Stimulated activated CD4-positive, alpha-beta T cell treated with anti-CD3 and anti-CD28 coated beads, Interleukin-15, amount 100 ng/mL, for 48 hours (primary cell): ENCODE data around the gene TLR1.
"Not testable (repeated sequence)": the region's sequence is repeated elsewhere in the genome, so short reads cannot be mapped to it uniquely, and the experiment has no call there.

Source experiments
- DNase-seq, 2 donors: peaks; one replicate each; pipeline ENCODE4 v3.0.0-alpha.2; 2020; ENCODE audit warnings: low read depth in 2 of 2

TLR1 gene

DNA sequence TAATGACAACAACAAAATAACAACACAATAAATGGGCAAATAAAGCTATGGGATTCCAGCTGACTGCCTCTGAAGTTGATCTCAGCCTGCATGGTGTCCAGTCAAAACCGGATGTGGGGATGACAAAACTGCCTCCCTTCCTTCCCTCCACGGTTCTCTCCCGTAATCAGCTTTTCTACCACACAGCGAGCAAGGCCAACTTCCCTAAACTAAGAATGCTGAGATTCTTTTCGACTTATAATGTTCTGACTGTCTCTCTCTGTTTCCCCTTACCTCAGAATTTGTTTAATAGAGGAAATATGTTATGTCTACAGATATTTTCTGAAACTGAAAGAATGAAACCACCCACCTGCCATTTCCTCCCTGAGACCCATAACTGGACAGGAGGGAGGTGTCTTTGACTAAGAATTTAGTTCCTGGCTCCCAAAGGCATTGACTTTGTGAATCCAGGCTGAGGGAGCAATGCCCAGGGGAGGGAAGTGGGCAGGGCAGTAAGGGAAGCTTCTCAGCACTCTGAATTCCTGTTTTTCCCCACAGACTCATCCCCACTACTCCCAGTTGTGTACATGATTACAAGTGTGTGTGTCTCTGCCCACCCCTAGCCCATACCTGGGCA, 1.0 kb upstream of the TLR1 start:
- DNase-seq: peak in 1 of 2 donors; percentile 3

DNA sequence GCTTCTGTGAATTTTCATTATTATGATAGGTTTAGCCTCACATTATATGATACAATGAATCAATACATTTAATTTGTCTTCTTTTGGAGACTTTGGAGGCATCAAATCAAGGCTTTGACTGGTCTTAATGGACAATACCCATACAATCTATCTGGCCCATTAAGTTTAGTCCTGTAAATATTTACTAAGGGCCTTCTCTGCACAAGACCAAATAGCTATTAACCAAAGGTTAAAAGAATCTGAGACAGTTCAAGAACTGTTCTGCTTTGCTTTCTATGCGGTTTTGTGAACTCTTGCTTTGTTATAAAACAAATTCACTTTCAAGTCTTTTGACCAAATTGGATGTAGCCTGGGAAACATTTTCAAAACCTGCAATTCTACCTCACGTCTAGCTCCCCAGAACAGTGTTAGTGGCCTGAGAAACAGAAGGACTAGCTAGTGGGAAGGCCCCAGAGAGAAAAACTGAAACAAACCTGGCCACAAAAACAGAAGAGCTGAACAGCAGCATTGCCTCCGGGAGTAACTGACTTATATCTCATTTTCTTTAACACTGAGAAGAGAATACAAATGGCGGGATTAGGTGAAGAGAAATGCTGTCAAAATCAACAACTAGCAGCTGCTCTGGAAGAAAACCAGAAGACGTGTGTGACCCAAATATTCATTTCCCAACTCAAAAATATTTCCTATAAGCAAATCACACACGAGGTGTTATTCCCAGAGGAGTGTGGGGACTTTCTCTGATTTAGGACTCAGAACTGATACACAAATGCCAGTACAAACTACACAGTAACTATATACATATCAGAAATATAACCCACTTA, 548 bp downstream of the TLR1 start:
- no peak for DNase-seq

DNA sequence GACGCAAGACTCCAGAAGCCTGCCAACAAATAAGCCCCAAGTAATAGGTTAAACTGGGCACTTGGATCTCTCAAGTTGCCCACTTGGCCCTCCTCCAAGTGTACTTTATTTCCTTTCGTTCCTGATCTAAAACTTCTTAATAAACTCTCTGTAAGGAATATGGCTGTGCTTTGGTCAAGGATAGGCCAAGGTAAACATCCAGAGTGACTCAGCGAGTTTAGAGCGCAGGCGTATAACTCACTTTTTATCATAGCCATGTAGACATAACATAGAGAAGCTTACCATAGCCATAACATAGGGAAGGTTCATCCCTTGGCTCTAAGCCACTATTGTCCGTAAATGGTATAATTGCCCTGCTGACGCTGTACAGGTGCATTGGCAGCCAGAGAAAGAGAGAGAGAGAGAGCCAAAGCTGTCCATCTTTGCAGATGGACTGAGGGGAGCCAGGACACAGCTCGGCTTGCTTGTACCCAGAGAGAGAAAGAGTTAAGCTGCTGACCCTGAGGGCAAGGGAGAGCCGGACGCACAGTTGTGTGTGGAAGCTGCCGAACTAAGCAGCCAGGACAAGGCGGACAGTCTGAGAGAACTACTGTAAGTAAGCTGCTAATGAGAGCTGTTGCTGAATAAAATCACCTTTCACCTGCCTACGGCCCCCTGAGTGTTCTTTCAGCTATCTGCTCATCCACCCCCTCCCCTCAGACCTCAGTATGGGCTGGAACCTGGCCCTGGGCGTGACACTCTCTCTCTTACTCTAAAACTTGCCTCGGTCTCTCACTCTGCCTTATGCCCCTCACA, 1.8 kb downstream of the TLR1 start:
- DNase-seq: no peak

DNA sequence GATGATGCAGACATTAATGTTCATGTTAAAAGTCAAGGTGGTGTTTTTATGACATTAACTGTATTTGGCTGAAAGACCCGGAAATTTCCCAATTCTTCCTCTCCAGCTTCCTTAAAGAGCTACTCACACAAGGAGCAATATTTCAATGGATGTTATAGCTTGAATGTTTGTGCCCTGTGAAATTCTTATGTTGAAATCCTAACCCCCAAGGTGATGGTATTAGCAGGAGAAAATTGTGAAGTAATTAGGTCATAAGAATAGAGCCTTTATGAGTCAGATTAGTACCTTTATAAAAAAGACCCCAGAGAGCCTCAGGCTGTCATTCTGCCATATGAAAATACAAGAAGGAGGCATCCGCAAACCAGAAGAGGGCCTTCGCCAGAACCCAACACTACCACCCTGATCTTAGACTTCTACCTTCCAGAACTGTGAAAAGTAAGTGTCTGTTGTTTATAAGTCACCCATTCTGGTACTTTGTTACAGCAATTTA, 3.6 kb downstream of the TLR1 start:
- no peak for DNase-seq

DNA sequence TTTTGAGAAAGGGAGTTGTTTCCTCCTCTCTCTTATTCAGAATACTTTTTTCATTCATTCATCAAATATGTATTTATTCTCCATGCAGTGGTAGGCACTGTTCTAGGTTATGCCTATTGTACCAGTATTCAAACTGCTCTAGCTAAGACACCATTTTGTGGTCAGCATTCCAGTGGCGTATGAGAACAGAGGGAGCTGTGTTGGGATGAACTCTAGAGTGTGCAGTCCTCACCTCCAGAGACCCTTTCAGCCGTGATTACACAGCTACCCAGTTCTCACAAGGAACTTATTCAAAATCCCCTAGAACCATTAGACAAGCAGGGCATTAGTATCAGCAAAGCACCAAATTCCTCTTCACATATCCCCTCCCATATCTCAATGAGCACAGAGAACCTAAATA, 4.2 kb downstream of the TLR1 start:
- no peak for DNase-seq

DNA sequence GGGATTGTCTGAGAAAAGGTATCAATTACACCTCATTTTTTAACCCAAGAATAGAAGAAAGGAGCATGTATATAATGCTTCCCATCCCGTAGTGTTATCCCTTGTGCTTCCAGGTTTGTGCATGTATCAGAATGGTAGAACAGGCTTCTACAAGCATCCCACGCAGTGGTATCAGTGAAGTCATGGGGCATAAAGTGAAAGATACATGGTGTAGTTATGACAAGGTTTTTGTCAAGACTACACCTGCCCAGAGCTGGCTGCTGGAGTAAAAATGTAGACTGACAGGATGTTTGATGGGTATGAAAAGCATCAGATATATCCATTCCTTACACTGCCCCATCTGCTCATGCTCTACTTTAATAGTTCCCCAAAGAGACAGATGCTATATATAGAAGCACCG, 9.5 kb downstream of the TLR1 start:
- DNase-seq: no peak

DNA sequence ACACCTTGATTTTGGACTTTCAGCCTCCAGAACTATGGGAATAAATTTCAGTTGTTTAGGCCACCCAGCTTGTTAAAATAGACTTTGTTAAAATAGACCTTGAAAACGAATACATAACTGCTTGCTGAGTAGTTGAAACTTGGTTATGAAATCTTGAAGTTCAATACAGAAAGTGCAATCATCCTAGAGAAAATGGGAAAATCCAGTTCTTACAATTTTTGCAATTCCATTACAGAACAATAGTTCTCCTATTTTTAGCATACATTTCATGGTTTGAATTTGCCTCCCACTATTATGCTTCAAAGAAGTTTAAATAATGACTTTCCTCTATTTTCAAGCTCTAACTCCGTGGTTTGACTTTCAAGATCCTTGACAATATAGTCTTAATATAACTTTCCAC, 10.5 kb downstream of the TLR1 start:
- DNase-seq: no peak

DNA sequence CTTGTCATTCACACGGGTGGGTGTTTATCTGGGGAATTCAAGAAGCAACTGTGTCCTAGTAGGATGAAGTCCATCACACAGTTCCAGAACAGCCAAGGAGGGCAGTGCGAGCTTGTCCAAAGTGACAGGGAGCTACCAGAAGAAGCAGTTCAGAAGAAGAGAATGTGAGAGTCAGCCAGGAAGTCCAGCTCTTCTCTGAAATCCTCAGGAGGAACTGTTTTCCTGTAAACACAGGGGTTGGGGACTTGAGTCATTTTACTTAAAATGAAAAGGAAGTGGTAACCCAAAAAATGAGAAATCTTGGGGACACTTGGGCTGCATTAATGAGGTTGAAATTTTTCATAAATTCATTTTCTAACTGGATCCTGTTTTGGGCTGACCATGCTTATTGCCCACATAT, 13.6 kb downstream of the TLR1 start:
- no peak for DNase-seq

DNA sequence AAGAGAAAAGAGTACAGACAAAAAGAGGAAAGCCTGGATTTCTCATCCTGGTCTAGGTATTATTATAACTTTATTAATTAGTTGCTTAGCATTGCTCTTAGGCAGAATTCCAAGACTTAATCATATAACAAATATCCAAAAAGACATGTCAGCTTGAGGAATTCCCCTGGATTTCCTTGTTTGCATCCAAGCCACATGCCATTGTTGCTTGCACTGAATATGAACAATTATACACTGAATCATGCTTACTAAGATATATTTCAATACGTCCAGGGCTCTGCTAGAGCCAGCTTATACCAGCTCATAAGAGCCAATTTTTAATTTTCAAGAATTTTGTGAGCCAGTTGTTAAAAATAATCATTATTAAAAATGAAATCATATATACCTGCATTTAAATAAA, 16.3 kb downstream of the TLR1 start:
- DNase-seq: no peak

DNA sequence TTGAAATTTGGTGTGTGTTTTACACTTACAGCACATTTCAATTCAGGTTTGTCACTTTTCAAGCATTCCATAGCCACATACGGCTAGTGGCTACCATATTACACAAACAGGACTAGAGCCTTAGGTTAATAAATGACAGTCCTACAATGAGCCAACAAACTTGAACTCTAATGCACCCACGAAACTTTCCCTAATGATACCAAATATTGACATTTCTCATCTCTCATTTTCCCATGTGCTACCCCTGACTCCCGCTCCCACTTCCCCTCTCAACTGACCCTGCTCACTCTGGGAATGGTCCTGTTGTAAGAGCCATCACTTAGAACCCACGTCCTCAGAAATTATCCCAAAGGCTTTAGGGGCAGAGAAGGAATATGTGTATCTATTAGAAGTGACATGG, 16.9 kb downstream of the TLR1 start:
- DNase-seq: no peak

DNA sequence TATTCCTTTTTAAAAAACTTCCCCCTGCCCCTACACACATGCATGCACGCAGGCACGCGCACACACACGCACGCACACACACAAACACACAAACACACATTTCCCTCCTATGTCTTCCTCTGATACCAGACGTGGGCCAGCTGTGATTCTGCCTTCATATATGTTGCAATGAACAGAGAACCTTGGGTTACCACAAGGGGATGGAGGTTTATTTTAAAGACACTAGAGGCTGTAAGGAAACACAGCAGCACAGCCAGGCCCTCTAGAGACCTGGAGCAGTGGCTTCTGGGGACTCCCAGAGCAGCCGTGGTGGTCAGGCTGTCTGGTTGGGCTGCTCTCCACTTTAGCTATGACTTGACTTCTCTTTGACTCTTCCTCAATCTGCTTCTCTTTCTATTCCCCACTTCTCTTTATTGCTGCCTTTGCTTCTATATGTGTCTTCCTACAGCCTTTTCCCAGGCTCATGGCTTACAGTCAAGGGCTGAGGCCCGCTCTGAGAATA, 18.6 kb downstream of the TLR1 start:
- DNase-seq: no peak

DNA sequence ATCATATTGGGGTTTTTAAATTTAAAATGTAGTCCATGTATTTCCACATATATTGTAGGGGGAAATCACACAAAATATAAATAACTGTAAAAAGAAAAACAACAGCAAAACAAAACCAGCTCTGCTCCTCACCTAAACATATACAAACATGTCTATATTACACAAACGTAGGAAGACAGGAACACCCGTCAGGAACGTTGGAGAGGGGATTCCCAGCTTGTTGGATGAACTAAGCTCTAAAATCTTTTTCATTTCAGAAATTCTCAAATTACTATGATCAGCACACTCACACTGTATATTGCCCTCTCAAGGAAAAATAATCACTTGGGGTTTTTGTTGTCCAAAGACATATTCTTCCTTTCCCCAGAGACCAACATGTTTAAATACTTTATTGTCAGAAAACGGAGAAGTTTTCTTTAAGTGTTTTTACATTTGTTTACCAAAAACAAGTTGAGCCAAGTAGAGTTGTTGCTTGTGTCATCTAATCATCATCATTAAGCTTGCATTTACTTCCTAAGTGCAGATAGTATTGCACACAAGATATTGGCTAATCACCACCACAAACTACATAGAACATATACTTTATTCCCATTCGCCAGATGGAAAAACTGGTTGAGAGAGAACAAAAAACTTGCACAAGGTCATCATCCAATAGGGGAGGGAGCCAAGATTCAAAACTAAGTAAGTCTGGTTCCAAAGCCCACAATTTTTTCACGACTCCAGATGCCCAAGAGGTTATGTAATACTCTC, 19.4 kb downstream of the TLR1 start:
- DNase-seq: no peak

DNA sequence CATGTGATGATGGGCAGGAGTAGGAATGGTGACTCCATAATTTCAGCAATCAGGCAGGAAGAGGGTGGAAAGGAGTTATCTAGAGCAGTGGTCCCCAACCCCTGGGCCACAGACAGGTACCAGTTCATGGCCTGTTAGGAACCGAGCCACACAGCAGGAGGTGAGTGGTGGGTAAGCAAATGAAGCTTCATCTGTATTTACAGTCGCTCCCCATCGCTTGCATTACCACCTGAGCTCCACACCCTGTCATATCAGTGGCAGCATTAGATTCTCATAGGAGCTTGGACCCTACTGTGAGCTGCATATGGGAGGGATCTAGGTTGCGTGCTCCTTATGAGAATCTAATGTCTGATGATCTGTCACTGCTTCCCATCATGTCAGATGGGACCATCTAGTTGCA, 20.4 kb downstream of the TLR1 start:
- no peak for DNase-seq

DNA sequence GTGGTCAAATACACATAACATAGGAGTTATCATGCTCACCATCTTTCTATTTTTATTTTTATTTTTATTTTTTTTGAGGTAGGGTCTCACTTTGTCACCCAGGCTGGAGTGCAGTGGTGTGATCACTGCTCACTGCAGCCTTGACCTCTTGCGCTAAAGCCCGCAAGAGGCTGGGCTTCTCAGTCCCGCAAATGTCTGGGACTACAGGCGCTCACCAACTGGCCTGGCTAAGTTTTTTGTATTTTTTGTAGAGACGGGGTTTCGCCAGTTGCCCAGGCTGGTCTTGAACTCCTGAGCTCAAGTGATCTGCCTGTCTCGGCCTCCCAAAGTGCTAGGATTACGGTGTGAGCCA, 21.5 kb downstream of the TLR1 start:
- no peak for DNase-seq

DNA sequence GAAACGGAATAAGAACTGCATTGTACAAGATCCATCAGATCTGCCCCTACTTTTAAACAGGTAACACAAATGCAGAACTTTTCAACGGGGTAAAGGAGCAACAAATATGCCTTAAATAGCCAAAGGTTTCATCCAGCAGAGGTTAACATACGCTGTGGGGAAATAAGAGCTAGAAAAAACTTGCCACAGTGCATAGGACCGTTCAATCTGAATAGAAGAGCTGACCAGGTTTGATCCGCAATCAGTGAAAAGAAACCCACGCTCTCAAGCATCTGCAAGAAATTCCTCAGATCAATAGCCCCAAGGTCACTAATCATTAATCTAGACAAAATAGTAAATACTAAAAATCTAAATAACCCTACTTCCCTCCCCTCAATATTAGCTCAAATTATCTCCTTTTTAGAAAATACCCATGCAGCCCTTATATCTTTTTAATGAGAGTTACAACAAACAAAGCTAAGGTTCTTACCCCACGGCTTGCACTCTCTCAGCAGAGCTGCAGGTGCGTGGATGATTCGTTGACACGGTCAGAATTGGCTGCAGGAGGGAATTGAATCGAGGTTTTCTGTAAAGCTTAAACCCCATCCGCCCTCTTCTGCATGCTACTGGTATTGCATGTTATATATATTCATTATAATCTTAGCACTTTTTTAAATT, 22.0 kb downstream of the TLR1 start, which contains the start of gene TLR10:
TSS of gene TLR10 (minus strand) at position 539 of the 657 bp plus-strand sequence. CDS start 7,400 bp downstream, outside the sequence.
- DNase-seq: no peak

DNA sequence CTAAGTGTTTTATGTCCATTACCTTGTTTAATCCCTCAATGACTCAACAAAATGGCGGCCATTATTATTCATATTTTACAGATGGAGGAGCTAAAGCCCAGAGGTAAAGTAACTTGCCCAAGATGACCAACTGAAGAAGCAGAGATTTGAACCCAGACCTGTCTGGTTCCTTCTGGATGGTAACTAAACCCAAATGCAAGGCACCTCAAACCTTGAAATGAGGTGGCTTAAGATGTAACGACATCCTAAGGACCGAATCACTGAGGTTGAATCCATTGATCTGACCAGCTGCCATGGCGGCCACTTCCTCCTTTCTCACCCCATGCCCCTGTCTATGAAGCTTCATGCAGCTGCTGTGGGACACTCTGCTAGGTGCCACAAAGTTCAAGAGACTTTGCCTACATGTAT, 22.7 kb downstream of the TLR1 start:
- no peak for DNase-seq

DNA sequence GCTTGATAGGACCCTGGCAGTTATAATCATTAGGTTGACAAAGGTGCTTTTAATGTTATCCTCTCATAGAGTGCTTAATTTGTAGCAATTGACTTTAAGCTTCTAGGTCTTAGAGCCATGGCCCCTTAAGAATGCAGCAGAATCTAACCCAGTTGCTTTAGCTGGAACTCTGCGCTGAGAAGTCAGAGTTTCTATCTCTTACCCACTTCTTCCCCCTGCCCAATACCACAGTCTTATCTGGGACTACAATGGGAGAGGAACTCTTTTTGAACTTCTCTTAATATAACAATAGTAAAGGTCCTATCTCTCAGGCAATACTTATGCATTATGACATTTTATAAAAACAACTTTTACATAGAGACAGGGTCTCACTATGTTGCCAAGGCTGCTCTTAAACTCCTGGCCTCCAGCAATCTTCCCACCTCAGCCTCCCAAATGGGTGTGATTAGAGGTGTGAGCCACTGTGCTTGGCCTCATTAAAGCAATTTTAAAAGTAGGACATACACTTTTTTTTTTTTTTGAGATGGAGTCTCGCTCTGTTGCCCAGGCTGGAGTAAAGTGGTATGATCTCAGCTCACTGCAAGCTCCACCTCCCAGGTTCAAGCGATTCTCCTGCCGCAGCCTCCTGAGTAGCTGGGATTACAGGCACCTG, 23.6 kb downstream of the TLR1 start:
- no peak for DNase-seq

DNA sequence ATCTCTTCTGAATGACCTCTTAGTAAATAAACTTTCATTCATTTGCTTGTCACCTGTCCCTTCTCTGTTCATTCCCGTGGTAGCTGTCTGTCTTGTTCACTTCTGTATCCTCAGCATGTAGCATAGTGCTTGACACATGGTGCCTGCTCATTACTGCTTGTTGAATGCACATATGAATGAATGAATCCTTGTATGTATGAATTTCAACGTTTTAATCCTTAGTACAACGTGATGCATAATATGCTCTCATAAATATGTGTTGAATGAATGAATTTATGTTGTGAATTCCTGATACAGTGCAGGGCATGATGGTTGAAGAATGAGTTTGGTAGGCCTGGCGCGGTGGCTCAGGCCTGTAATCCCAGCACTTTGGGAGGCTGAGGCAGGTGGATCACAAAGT, 24.8 kb downstream of the TLR1 start:
- no peak for DNase-seq

DNA sequence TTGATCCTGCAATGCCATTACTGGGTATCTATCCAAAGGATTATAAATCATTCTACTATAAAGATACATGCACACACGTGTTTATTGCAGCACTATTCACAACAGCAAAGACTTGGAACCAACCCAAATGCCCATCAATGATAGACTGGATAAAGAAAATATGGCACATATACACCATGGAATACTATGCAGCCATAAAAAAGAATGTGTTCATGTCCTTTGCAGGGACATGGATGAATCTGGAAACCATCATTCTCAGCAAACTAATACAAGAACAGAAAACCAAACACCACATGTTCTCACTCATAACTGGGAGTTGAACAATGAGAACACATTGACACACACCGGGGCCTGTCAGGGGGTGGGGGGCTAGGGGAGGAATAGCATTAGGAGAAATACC, 26.7 kb downstream of the TLR1 start:
- DNase-seq: not testable (repeated sequence)

DNA sequence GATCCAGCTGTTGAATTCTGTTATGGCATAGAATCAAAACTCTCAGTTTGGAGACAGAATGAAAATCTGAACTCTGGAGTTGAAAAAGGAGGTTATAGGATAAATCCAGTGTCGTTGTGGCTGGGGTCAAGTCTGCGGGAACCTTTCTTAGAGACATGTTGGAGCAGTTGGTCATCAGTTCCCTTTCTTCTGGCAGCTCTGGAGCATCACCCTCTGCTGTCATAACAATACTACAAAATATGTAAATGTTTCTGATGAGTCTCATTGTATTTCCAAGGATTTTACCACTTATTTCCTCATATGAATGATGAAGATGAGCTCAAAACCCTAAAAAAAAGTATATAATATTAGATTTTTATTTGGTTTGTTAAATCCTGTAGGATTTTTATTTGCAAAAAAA, 29.3 kb downstream of the TLR1 start:
- no peak for DNase-seq
